OCI-LY3 (cell line): Measurements from ENCODE around the gene TESMIN.

Experiments used
- CTCF ChIP-seq: fragments of 200-600, 300-600 bp; sonication (generic); IDR thresholded peaks from 2 replicates; pipeline ENCODE4 v1.5.1; 2014; ENCODE audit warnings: antibody characterized with exemption, low read length, low read depth
- EZH2phosphoT487 ChIP-seq: fragments of 200-600 bp; shearing (Covaris generic); IDR thresholded peaks from 2 replicates; pipeline ENCODE4 v1.6.1; 2018; ENCODE audit warnings: antibody characterized with exemption, mixed run types, low read depth

- no peak for TF ChIP-seq EZH2phosphoT487
- TF ChIP-seq CTCF: no peak
Measured at GRCh38 chr11:68669301-68670090, 81.8 kb downstream of the TESMIN start.
